B cell (primary cell): ENCODE results near the gene HGFAC.

Experiments used
- EZH2 ChIP-seq: IDR thresholded peaks from 2 replicates; pipeline ENCODE4 v1.6.1; 2012; ENCODE audit warnings: borderline replicate concordance, low read depth, mild to moderate bottlenecking, moderate library complexity, low read length; ENCODE audit not compliant: insufficient read depth, poor library complexity, severe bottlenecking
- TF ChIP-seq, protein P1 (sequence below): fragments of 200-600 bp; IDR thresholded peaks from one replicate; pipeline ENCODE4 v1.8.0; 2022; ENCODE audit warnings: antibody characterized with exemption, mild to moderate bottlenecking

DNA sequence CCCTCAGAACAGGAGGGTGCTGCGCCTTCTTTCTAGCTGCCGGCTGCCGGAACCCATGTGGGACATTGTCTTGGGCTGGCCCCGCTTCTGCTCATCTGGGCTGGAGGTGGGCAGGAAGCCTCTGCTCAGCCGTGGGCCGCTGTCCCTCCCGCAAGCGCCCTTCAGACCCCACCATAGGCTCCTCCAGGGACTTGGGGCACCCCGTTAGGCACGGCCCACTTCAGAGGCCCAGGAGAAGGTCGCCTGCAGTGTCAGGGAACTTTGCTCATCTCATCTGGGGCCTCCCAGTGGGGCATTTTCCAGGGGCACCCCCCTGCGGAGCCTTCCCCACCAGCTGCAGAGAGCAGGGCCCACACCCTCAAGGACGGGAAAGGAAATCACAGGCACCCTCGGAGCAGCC, 54.3 kb downstream of the HGFAC start:
- TF ChIP-seq, protein P1, sequence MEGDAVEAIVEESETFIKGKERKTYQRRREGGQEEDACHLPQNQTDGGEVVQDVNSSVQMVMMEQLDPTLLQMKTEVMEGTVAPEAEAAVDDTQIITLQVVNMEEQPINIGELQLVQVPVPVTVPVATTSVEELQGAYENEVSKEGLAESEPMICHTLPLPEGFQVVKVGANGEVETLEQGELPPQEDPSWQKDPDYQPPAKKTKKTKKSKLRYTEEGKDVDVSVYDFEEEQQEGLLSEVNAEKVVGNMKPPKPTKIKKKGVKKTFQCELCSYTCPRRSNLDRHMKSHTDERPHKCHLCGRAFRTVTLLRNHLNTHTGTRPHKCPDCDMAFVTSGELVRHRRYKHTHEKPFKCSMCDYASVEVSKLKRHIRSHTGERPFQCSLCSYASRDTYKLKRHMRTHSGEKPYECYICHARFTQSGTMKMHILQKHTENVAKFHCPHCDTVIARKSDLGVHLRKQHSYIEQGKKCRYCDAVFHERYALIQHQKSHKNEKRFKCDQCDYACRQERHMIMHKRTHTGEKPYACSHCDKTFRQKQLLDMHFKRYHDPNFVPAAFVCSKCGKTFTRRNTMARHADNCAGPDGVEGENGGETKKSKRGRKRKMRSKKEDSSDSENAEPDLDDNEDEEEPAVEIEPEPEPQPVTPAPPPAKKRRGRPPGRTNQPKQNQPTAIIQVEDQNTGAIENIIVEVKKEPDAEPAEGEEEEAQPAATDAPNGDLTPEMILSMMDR = no peak
- TF ChIP-seq EZH2 = no peak
